Activated CD4-positive, alpha-beta T cell treated with anti-CD3 and anti-CD28 coated beads for 24 hours (primary cell): Measurements from ENCODE around the gene TM4SF5.
A peak's percentile ranks its signal among the peaks of the same experiment; 100 is the strongest.

Experiments used
- DNase-seq, 2 donors: peaks; one replicate each; pipeline ENCODE4 v3.0.0-alpha.2; 2020; ENCODE audit warnings: low read depth in 2 of 2

Gene TM4SF5

GRCh38 chr17:4747847-4748246 is 23.8 kb upstream of the TM4SF5 start:
- DNase-seq, result no peak

GRCh38 chr17:4748686-4749085 is 23.0 kb upstream of the TM4SF5 start:
- DNase-seq, result no peak

GRCh38 chr17:4750606-4751005 is 21.1 kb upstream of the TM4SF5 start:
- DNase-seq, result no peak

GRCh38 chr17:4751932-4752331 is 19.8 kb upstream of the TM4SF5 start:
- no peak for DNase-seq

GRCh38 chr17:4753392-4753791 is 18.3 kb upstream of the TM4SF5 start:
- no peak for DNase-seq

GRCh38 chr17:4759776-4760236 is 11.9 kb upstream of the TM4SF5 start:
- no peak for DNase-seq

- DNase-seq, result no peak
Observed at GRCh38 chr17:4764595-4764994, 7.1 kb upstream of the TM4SF5 start.

- no peak for DNase-seq
Observed at GRCh38 chr17:4766201-4766600, 5.5 kb upstream of the TM4SF5 start.

- DNase-seq, result no peak
Observed at GRCh38 chr17:4766723-4767122, 5.0 kb upstream of the TM4SF5 start.

GRCh38 chr17:4768298-4768697 is 3.4 kb upstream of the TM4SF5 start:
- DNase-seq, result no peak

GRCh38 chr17:4769628-4770027 is 2.1 kb upstream of the TM4SF5 start:
- DNase-seq, result no peak

GRCh38 chr17:4772235-4772613 is 538 bp downstream of the TM4SF5 start:
- DNase-seq, result no peak

- DNase-seq, result no peak
Observed at GRCh38 chr17:4777969-4778760, 6.5 kb downstream of the TM4SF5 start.

- no peak for DNase-seq
Observed at GRCh38 chr17:4780325-4780955, 8.8 kb downstream of the TM4SF5 start.

- DNase-seq, result no peak
Observed at GRCh38 chr17:4782652-4783051, 11.0 kb downstream of the TM4SF5 start.

- no peak for DNase-seq
Observed at GRCh38 chr17:4785311-4786105, 13.8 kb downstream of the TM4SF5 start.

GRCh38 chr17:4786106-4786511 is 14.4 kb downstream of the TM4SF5 start, which contains the start of gene VMO1:
Gene VMO1, minus strand, starts transcription at chr17:4786364. Its CDS starts 12 bp downstream, at chr17:4786352.
- DNase-seq, result no peak

GRCh38 chr17:4786516-4786915 is 14.8 kb downstream of the TM4SF5 start:
- no peak for DNase-seq

- DNase-seq, result no peak
Observed at GRCh38 chr17:4788159-4788806, 16.6 kb downstream of the TM4SF5 start.

GRCh38 chr17:4788807-4789700 is 17.4 kb downstream of the TM4SF5 start, which contains the start of gene GLTPD2:
Gene GLTPD2, plus strand, starts transcription at chr17:4788964. Its CDS starts 48 bp downstream, at chr17:4789012.
- DNase-seq, result no peak

GRCh38 chr17:4789701-4789950 is 17.9 kb downstream of the TM4SF5 start:
- peak in 1 of 2 donors; percentile 12 for DNase-seq
